WERI-Rb-1 (cell line): ENCODE data around the gene TXNDC17.

ENCODE experiments used
- DNase-seq: peaks from one replicate; pipeline ENCODE4 v3.0.0-alpha.2; 2020
- H3K27ac ChIP-seq: fragments of 250-450 bp; sonication (Bioruptor Pico); 2 replicates; pipeline ENCODE4 v1.5.1; 2020; ENCODE audit warnings: mild to moderate bottlenecking, moderate library complexity
- H3K27me3 ChIP-seq: fragments of 250-450 bp; sonication (Bioruptor Pico); 2 replicates; pipeline ENCODE4 v1.5.1; 2021; ENCODE audit warnings: mild to moderate bottlenecking, low read depth, moderate library complexity; ENCODE audit not compliant: insufficient read depth, severe bottlenecking
- H3K36me3 ChIP-seq: fragments of 250-450 bp; sonication (Bioruptor Pico); 2 replicates; pipeline ENCODE4 v1.5.1; 2020; ENCODE audit warnings: mild to moderate bottlenecking, moderate library complexity
- H3K4me3 ChIP-seq: 2 replicates; pipeline ENCODE4 v1.5.1; 2011; ENCODE audit warnings: low read depth, mild to moderate bottlenecking, control low read depth, low read length
- H3K9me3 ChIP-seq: fragments of 250-450 bp; sonication (Bioruptor Pico); 2 replicates; pipeline ENCODE4 v1.5.1; 2021; ENCODE audit warnings: mild to moderate bottlenecking, moderate library complexity; ENCODE audit not compliant: severe bottlenecking
- TF ChIP-seq, protein P1 (sequence below): IDR thresholded peaks from 2 replicates; pipeline ENCODE4 v1.5.1; 2011; ENCODE audit warnings: low read depth, mild to moderate bottlenecking, control low read depth, inconsistent platforms, low read length

TXNDC17 gene

DNA sequence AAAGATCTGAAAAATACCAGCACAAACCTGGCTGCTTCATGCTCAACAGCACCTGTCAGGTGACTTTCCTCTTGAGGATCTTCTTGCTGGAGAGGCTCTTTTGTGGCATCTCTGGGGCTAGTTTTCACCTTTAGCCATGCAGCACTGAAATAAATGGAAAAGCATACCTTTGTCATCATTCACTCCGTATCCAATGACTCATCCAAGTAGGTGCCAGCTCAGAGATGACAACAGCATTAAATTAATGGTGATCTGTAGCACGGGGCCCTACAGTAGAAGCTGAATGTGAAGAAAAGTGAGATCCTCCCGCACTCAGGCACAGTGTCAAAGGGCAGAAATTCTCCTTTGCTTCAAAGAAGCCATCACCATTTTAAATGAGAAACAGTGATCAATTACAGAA is 32.5 kb upstream of the TXNDC17 start:
- Histone ChIP-seq H3K4me3 (no peak overlapping the region), H3K27ac (no peak overlapping the region), H3K9me3 (no peaks in the 10 kb centered on the region), H3K36me3 (peaks cover 69% of the 10 kb centered on the region), H3K27me3 (no peaks in the 10 kb centered on the region)
- DNase-seq, result no peak
- TF ChIP-seq, protein P1, sequence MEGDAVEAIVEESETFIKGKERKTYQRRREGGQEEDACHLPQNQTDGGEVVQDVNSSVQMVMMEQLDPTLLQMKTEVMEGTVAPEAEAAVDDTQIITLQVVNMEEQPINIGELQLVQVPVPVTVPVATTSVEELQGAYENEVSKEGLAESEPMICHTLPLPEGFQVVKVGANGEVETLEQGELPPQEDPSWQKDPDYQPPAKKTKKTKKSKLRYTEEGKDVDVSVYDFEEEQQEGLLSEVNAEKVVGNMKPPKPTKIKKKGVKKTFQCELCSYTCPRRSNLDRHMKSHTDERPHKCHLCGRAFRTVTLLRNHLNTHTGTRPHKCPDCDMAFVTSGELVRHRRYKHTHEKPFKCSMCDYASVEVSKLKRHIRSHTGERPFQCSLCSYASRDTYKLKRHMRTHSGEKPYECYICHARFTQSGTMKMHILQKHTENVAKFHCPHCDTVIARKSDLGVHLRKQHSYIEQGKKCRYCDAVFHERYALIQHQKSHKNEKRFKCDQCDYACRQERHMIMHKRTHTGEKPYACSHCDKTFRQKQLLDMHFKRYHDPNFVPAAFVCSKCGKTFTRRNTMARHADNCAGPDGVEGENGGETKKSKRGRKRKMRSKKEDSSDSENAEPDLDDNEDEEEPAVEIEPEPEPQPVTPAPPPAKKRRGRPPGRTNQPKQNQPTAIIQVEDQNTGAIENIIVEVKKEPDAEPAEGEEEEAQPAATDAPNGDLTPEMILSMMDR, result no peak

DNA sequence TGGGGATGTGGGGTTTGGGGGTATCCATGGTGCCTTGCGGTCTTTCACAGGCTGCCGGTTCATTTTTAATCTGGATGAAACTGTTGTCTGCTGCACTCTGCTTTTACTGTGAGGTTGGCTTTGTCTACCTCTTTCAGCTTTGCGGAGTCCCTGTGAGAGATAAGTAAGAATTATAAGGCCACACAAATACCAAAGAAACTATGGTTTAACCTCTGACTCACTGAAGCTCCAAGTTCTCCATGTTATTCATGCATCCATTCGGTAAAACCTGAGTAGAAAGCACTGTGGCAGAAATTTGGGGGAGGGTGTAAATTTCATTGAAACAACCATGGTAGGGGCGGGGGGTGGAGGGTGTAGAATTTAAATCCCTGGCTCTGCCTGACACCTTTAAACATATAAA is 30.8 kb upstream of the TXNDC17 start:
- no peaks in the 10 kb centered on the region for H3K27me3 ChIP-seq
- no peaks in the 10 kb centered on the region for H3K9me3 ChIP-seq
- no peak overlapping the region for H3K4me3 ChIP-seq
- TF ChIP-seq, protein P1, result no peak
- H3K36me3 ChIP-seq, result peaks cover 74% of the 10 kb centered on the region
- no peak overlapping the region for H3K27ac ChIP-seq
- DNase-seq, result no peak

DNA sequence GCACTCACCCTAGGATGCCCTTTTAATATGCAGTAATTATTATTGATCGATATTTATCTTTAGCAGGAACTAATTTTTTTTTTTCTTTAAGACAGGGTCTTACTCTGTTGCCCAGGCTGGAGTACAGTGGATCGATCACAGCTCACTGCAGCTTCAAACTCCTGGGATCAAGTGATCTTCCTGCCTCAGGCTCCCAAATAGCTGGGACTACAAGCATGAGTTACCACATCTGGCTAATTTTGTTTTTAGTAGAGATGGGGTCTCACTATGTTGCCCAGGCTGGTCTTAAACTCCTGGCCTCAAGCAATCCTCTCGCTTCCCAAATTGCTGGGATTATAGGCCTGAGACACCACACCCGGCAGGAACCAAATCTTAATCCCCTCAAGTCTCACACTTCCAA is 29.6 kb upstream of the TXNDC17 start:
- DNase-seq, result no peak
- Histone ChIP-seq H3K27ac (no peak overlapping the region), H3K27me3 (no peaks in the 10 kb centered on the region), H3K36me3 (peaks cover 68% of the 10 kb centered on the region), H3K9me3 (no peaks in the 10 kb centered on the region), H3K4me3 (no peak overlapping the region)
- TF ChIP-seq, protein P1, result no peak

DNA sequence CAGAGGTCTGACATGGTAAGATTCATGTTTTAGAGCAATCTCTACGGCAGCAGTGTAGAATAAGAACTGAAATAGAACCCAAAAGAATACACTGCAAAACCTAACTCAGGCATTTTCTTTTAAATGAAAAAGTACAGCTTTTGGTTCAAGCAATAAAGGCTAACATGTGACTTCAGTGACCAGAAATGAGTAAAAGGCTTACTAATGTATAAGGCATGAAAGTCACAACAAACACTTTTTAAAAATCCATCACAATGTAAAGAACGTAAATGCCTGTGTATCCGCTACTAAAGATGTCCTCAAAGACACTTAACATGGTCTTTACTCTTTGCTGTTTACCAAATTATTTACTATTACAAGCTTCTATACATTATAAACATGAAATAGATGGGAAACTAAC is 16.9 kb upstream of the TXNDC17 start:
- no peaks in the 10 kb centered on the region for H3K9me3 ChIP-seq
- DNase-seq, result no peak
- peaks cover 54% of the 10 kb centered on the region for H3K36me3 ChIP-seq
- H3K27me3 ChIP-seq, result no peaks in the 10 kb centered on the region
- H3K27ac ChIP-seq, result no peak overlapping the region
- H3K4me3 ChIP-seq, result no peak overlapping the region
- TF ChIP-seq, protein P1, result no peak

DNA sequence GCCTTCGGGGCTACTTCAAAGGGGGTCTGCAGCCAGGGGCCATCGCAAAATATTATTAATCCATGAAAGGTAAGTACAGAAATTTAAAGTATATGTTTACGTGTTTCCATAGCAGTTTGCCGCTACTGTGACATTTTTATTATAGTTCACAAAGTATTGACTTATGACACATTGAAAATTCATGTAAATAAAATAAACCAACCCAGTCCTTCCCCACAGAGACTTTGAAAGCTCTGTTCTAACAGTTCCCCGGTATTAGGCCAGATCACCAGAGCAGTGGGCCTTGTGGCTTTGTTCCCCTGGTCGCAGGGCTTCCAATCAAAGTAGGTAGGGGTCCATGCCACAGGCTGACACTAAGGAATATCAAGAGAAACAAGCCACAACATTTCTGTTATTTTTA is 14.2 kb upstream of the TXNDC17 start:
- Histone ChIP-seq H3K9me3 (no peaks in the 10 kb centered on the region), H3K4me3 (no peak overlapping the region), H3K27ac (no peak overlapping the region), H3K36me3 (peaks cover 67% of the 10 kb centered on the region), H3K27me3 (no peaks in the 10 kb centered on the region)
- TF ChIP-seq, protein P1, result no peak
- DNase-seq, result no peak

DNA sequence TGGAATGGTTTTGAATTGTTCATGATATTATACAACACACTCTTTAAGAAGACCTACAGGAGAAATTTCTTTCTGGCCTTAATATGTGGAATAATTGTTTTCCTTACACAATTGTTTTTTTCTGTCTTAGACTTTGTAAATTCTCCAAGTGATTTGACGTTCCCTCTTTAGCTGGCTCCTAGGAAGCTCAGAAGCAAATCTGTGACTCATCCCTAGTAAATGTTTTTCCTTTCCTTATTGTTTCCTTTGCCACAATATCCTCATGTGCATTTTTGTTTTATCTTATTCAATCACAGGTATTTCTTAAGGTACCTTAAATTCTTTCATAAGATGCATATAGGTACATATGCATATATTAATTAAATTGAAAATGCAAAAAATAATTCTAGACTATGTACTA is 13.8 kb upstream of the TXNDC17 start:
- H3K27ac ChIP-seq, result no peak overlapping the region
- no peak for DNase-seq
- no peaks in the 10 kb centered on the region for H3K27me3 ChIP-seq
- TF ChIP-seq, protein P1, result no peak
- no peak overlapping the region for H3K4me3 ChIP-seq
- H3K9me3 ChIP-seq, result no peaks in the 10 kb centered on the region
- peaks cover 69% of the 10 kb centered on the region for H3K36me3 ChIP-seq
